Ovary (tissue), 9 donors: ENCODE data around the gene LMLN. TPM values are rescaled to one million over a fixed set of nuclear protein-coding genes. Genes with fewer than 3 reads are reported as not detected.
"Not testable (repeated sequence)": the region's sequence is repeated elsewhere in the genome, so short reads cannot be mapped to it uniquely, and the experiment has no call there.

ENCODE experiments used
- DNase-seq, 5 donors: peaks; one replicate each; pipeline ENCODE4 v3.0.0-alpha.2; 2019 to 2020
- H3K27ac ChIP-seq, 2 donors: fragments of 200-600 bp; one replicate each; pipeline versions ENCODE4 v1.5.1 to v1.8.0; 2019 to 2022
- H3K27me3 ChIP-seq: fragments of 200-600 bp; one replicate; pipeline ENCODE4 v1.8.0; 2022
- H3K36me3 ChIP-seq: fragments of 200-600 bp; sonication (generic); one replicate; pipeline ENCODE4 v1.5.1; 2019
- H3K4me1 ChIP-seq: one replicate; pipeline ENCODE4 v1.8.1; 2013; ENCODE audit warnings: mild to moderate bottlenecking, moderate library complexity; ENCODE audit not compliant: insufficient read depth
- H3K4me3 ChIP-seq: fragments of 200-600 bp; sonication (generic); one replicate; pipeline ENCODE4 v1.5.1; 2017
- H3K9me3 ChIP-seq, 2 donors: fragments of 200-600 bp in 1 of 2; sonication (generic) in 1 of 2; one replicate each; pipeline versions ENCODE4 v1.5.1 to v1.8.1; 2013 to 2019; ENCODE audit warnings: mild to moderate bottlenecking in 1 of 2, moderate library complexity in 1 of 2
- EP300 ChIP-seq: sonication (generic); formaldehyde crosslinking; IDR thresholded peaks from one replicate; pipeline ENCODE4 v1.6.1; 2017; ENCODE audit warnings: antibody characterized with exemption
- POLR2A ChIP-seq: fragments of 450-650 bp; IDR thresholded peaks from one replicate; pipeline ENCODE4 v1.6.1; 2017; ENCODE audit warnings: antibody characterized with exemption, mild to moderate bottlenecking, moderate library complexity
- WGBS, 3 donors: extraction: QIAGEN DNeasy Blood & Tissue Kit in 1 of 3; methylation state at CpG; one replicate each; pipeline versions ENCODE4 v1.1.5 to v1.1.7; 2013 to 2017; 5-methylcytosine and 5-hydroxymethylcytosine counted together
- intact Hi-C, 4 donors: fragments of 100-400 bp; cut with DNase I; formaldehyde crosslinking; loops; one replicate each; pipeline versions ENCODE4 v1.11.0 to v1.15.1; 2022 to 2023
- polyA plus RNA-seq, 2 donors: library from polyadenylated mRNA; stranded (reverse); fragments of 200-250 nt in 1 of 2; fragments of 350-450 nt in 1 of 2; fragmentation: Illumina TruSeq in 1 of 2; extraction: RNeasy Lipid Tissue Mini Kit (QIAGEN cat#74804) in 1 of 2; gene quantifications; one replicate each; pipeline ENCODE4 v1.2.3, GENCODE V29; 2013 to 2014
- total RNA-seq, 7 donors: library from RNA; depleted of rRNA in 2 of 7; stranded (reverse); fragments of >200 nt in 2 of 7; fragmentation: NEBNext Ultra II Directional in 3 of 7; extraction: Animal tissue kit (Norgen Biotek cat#: 25700) in 3 of 7; gene quantifications; one replicate each; pipeline versions ENCODE4 v1.1.0 to v1.2.4, GENCODE V29; 2016 to 2023
- TF ChIP-seq, protein P1 (sequence below), 3 donors: fragments of 450-650 bp in 2 of 3; fragments of 200-600 bp in 1 of 3; IDR thresholded peaks; one replicate each; pipeline versions ENCODE4 v1.5.1 to v1.8.0; 2016 to 2022; ENCODE audit warnings: antibody characterized with exemption in 3 of 3, mild to moderate bottlenecking in 1 of 3
- donor health status: DM: no; HTN: no; CAD: no; lungs with moderate emphysema.
- donor health status: DM: no; HTN: no; CAD: no.
- donor health status: Bipolar disorder and iron deficiency.
- donor health status: DM: yes; HTN: yes; CAD: no.
- donor health status: DM: no; HTN: no; CAD: no.
- donor health status: DM: yes; HTN: yes; CAD: no.

LMLN gene
- total and polyA plus RNA-seq, 9 donors: 2.4 to 12.8 (median 7.4) TPM

DNA sequence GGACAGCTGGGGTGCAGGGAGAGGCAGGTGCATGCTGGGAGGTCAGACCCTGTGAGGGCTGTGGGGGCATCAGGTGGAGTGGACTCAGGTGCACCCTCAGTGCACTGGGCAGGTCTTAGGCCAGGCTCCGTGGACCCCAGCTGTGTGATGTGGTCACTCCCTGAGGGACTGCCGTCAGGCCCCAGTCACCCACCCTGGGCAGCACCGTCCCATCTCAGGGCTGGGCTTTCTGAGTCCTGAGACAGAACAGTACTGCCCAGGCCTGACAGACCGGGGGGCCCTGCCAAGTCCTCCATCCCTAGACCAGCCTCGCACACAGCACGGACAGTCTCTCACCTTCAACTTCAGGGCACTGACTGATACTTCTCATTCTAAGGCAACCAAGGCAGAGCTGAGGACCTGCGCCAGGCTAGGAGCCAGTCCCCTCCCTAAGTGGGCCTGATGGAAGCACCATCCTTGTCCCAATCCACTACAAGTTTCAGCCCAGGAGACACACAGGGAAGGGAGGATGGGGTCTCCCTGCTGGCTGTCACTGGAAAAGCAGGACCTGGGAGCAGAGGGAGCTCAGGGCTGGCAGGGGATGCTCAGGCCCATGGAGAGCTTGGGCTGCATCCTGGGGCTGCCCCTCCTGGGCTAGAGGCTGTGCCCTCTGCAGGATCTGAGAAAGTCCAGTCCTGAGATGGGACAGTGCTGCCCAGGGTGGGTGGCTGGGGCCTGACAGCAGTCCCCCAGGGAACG is 86.3 kb downstream of the LMLN start:
- 87 to 95% (median 93%) methylated on average over 8 of the region's 8 CpGs for WGBS, 3 donors
- no peak overlapping the region for H3K27ac ChIP-seq
- intact Hi-C loops: no loop called here
- no peak for DNase-seq
- H3K27me3 ChIP-seq: no peaks in the 10 kb centered on the region
- no peak overlapping the region for H3K4me3 ChIP-seq
- TF ChIP-seq, protein P1, sequence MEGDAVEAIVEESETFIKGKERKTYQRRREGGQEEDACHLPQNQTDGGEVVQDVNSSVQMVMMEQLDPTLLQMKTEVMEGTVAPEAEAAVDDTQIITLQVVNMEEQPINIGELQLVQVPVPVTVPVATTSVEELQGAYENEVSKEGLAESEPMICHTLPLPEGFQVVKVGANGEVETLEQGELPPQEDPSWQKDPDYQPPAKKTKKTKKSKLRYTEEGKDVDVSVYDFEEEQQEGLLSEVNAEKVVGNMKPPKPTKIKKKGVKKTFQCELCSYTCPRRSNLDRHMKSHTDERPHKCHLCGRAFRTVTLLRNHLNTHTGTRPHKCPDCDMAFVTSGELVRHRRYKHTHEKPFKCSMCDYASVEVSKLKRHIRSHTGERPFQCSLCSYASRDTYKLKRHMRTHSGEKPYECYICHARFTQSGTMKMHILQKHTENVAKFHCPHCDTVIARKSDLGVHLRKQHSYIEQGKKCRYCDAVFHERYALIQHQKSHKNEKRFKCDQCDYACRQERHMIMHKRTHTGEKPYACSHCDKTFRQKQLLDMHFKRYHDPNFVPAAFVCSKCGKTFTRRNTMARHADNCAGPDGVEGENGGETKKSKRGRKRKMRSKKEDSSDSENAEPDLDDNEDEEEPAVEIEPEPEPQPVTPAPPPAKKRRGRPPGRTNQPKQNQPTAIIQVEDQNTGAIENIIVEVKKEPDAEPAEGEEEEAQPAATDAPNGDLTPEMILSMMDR (IDR thresholded peaks at IDR 0.05): no peak
- TF ChIP-seq EP300 (no peak), POLR2A (no peak)
- H3K4me1 ChIP-seq: no peaks in the 10 kb centered on the region
- no peaks in the 10 kb centered on the region for H3K36me3 ChIP-seq
- no peaks in the 10 kb centered on the region for H3K9me3 ChIP-seq

DNA sequence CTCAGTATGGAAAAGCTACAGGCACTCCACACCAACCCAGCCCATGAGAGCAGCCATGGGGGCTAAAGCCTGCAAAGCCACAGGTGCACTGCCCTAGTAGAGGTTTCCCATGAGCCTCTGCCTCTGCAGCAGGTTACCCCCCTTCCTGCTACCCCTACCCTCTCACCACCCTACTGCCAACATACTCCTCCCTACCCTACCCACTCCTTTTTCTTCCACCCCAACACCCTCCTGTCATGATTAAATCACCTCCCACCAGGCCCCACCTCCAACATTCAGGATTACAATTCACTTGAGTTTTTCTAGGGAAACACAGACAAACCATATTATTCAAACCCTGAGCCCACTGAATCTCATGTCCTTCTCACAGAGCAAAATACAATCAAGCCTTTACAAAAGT is 88.4 kb downstream of the LMLN start:
- Histone ChIP-seq H3K4me3 (no peak overlapping the region), H3K4me1 (no peaks in the 10 kb centered on the region), H3K9me3 (no peaks in the 10 kb centered on the region), H3K36me3 (no peaks in the 10 kb centered on the region), H3K27ac (no peak overlapping the region), H3K27me3 (no peaks in the 10 kb centered on the region)
- no peak for DNase-seq
- intact Hi-C loops: no loop called here
- TF ChIP-seq EP300: no peak
- TF ChIP-seq POLR2A: no peak
- TF ChIP-seq, protein P1 (IDR thresholded peaks at IDR 0.05): no peak

GRCh38 chr3:198051836-198052235 is 91.8 kb downstream of the LMLN start:
- WGBS, 3 donors: 72 to 74% (median 73%) methylated on average over 2 of the region's 2 CpGs
- DNase-seq: no peak
- no peaks in the 10 kb centered on the region for H3K36me3 ChIP-seq
- H3K27ac ChIP-seq: no peak overlapping the region
- intact Hi-C loops: no loop called here
- H3K27me3 ChIP-seq: no peaks in the 10 kb centered on the region
- TF ChIP-seq EP300 (no peak), POLR2A (no peak)
- TF ChIP-seq, protein P1 (IDR thresholded peaks at IDR 0.05): no peak
- H3K4me3 ChIP-seq: no peak overlapping the region
- H3K4me1 ChIP-seq: no peaks in the 10 kb centered on the region
- H3K9me3 ChIP-seq: no peaks in the 10 kb centered on the region

- DNase-seq, H3K4me1 ChIP-seq, H3K4me3 ChIP-seq, H3K27ac ChIP-seq, intact Hi-C loops, H3K36me3 ChIP-seq, H3K27me3 ChIP-seq, H3K9me3 ChIP-seq: not testable (repeated sequence)
Observed at GRCh38 chr3:198053462-198053861, 93.4 kb downstream of the LMLN start.

- Histone ChIP-seq H3K4me3 (no peak overlapping the region), H3K27me3 (no peaks in the 10 kb centered on the region), H3K27ac (no peak overlapping the region), H3K9me3 (no peaks in the 10 kb centered on the region), H3K36me3 (no peaks in the 10 kb centered on the region), H3K4me1 (no peaks in the 10 kb centered on the region)
- 74 to 77% (median 77%) methylated on average over 1 of the region's 1 CpG for WGBS, 3 donors
- no peak for TF ChIP-seq POLR2A
- TF ChIP-seq, protein P1 (IDR thresholded peaks at IDR 0.05): no peak
- intact Hi-C loops: no loop called here
- no peak for DNase-seq
Observed at GRCh38 chr3:198061119-198062067, 101.4 kb downstream of the LMLN start.
